GM18951 (cell line): ENCODE results near the gene ATP11A.

ENCODE experiments used
- POLR2A ChIP-seq: IDR thresholded peaks from 4 replicates; pipeline ENCODE4 v1.6.1; 2011; ENCODE audit warnings: mild to moderate bottlenecking; ENCODE audit not compliant: insufficient read length, insufficient read depth; ENCODE audit errors: extremely low read depth
- in situ Hi-C: fragments of 300-500 bp; cut with MboI; formaldehyde crosslinking; loops from one replicate; pipeline ENCODE4 v1.12.0; 2022; ENCODE audit warnings: low sequenced_read_pairs, mixed read lengths, inconsistent platforms; ENCODE audit not compliant: unreplicated experiment

ATP11A gene

GRCh38 chr13:112910016-112910415 lies 220.2 kb downstream of the ATP11A start:
- no peak for TF ChIP-seq POLR2A
- in situ Hi-C loops: no loop called here

GRCh38 chr13:112910616-112911280 lies 220.9 kb downstream of the ATP11A start:
- no peak for TF ChIP-seq POLR2A
- in situ Hi-C loops: no loop called here

GRCh38 chr13:112911285-112911701 lies 221.5 kb downstream of the ATP11A start:
- in situ Hi-C loops: no loop called here
- TF ChIP-seq POLR2A: no peak

GRCh38 chr13:112911883-112912282 lies 222.0 kb downstream of the ATP11A start:
- in situ Hi-C loops: no loop called here
- TF ChIP-seq POLR2A: no peak

- in situ Hi-C loops: no loop called here
- TF ChIP-seq POLR2A: no peak
Measured at GRCh38 chr13:112912726-112913440, 223.0 kb downstream of the ATP11A start.

- in situ Hi-C loops: no loop called here
- no peak for TF ChIP-seq POLR2A
Measured at GRCh38 chr13:112916296-112916695, 226.5 kb downstream of the ATP11A start.

- TF ChIP-seq POLR2A: no peak
- in situ Hi-C loops: no loop called here
Measured at GRCh38 chr13:112917056-112917664, 227.3 kb downstream of the ATP11A start.

- no peak for TF ChIP-seq POLR2A
- in situ Hi-C loops: no loop called here
Measured at GRCh38 chr13:112917737-112918136, 227.9 kb downstream of the ATP11A start.

- in situ Hi-C loops: no loop called here
- no peak for TF ChIP-seq POLR2A
Measured at GRCh38 chr13:112918266-112918665, 228.4 kb downstream of the ATP11A start.

GRCh38 chr13:112918746-112919145 lies 228.9 kb downstream of the ATP11A start:
- no peak for TF ChIP-seq POLR2A
- in situ Hi-C loops: no loop called here

GRCh38 chr13:112923962-112924361 lies 234.1 kb downstream of the ATP11A start:
- in situ Hi-C loops: no loop called here
- TF ChIP-seq POLR2A: no peak

- TF ChIP-seq POLR2A: no peak
- in situ Hi-C loops: no loop called here
Measured at GRCh38 chr13:112924365-112924764, 234.5 kb downstream of the ATP11A start.

GRCh38 chr13:112926003-112926402 lies 236.2 kb downstream of the ATP11A start:
- in situ Hi-C loops: loop anchor here (25.0 kb wide), 1 partner anchor 636 kb away; no protein-coding TSS in a partner anchor
- TF ChIP-seq POLR2A: no peak

GRCh38 chr13:112926993-112927392 lies 237.2 kb downstream of the ATP11A start:
- in situ Hi-C loops: loop anchor here (25.0 kb wide), 1 partner anchor 635 kb away; no protein-coding TSS in a partner anchor
- TF ChIP-seq POLR2A: no peak
